Measurements from ENCODE around the gene PM20D2.

GRCh38 chr6:89139509-89140346, 6.1 kb upstream of the PM20D2 start:
- TF ChIP-seq CTCF (IDR thresholded peaks at IDR 0.05) (no peak), POLR2A (IDR thresholded peaks at IDR 0.05) (no peak)

Measured in testis (tissue), 2 donors.